H1 (cell line): ENCODE measurements around the gene GAS6. TPM values are rescaled to one million over a fixed set of nuclear protein-coding genes. Genes with fewer than 3 reads are reported as not detected.

Experiments used
- CTCF ChIA-PET: fragments of 300-600 bp; sonication (Branson Sonifier 250); formaldehyde crosslinking; loops from one replicate; lab custom pipeline; 2021; ENCODE audit not compliant: partially characterized antibody; lab: Charles Lee
- POLR2A ChIA-PET: fragments of 300-600 bp; sonication (Branson Sonifier 250); formaldehyde crosslinking; loops from one replicate; lab custom pipeline; 2021; ENCODE audit warnings: inconsistent platforms; ENCODE audit not compliant: partially characterized antibody; lab: Charles Lee
- DNase-seq, 2 experiments: peaks; one replicate each; pipeline versions ENCODE4 v3.0.0 to v3.0.0-alpha.2; 2010 to 2022; ENCODE audit warnings: low spot score in 2 of 2, low read depth in 1 of 2, mixed read lengths in 1 of 2
- FAIRE-seq: peaks from 2 replicates; lab custom pipeline; 2011; peaks lifted over from hg19 to GRCh38; lab: Jason Lieb, UNC
- H2AFZ ChIP-seq: 2 replicates; pipeline ENCODE4 v1.8.1; 2012; ENCODE audit warnings: low read length, inconsistent platforms
- H2AK5ac ChIP-seq: 2 replicates; pipeline ENCODE4 v1.6.1; 2013; ENCODE audit warnings: low read depth, low read length
- H2BK120ac ChIP-seq: replicated peaks from 2 replicates; pipeline ENCODE3; 2013; ENCODE audit warnings: low read depth, low read length, inconsistent platforms
- H2BK12ac ChIP-seq: 2 replicates; pipeline ENCODE4 v1.6.1; 2013; ENCODE audit warnings: low read depth, low read length
- H2BK15ac ChIP-seq: 2 replicates; pipeline ENCODE4 v1.6.1; 2013; ENCODE audit warnings: low read length
- H2BK20ac ChIP-seq: 2 replicates; pipeline ENCODE4 v1.6.1; 2013; ENCODE audit warnings: low read length
- H2BK5ac ChIP-seq: 2 replicates; pipeline ENCODE4 v1.6.1; 2013; ENCODE audit warnings: low read depth, low read length
- H3K14ac ChIP-seq: 2 replicates; pipeline ENCODE4 v1.6.1; 2013; ENCODE audit warnings: inconsistent platforms; ENCODE audit not compliant: insufficient read length
- H3K18ac ChIP-seq: 2 replicates; pipeline ENCODE4 v1.6.1; 2013; ENCODE audit warnings: low read length; ENCODE audit errors: extremely low read depth
- H3K23ac ChIP-seq: 2 replicates; pipeline ENCODE4 v1.6.1; 2013; ENCODE audit warnings: inconsistent platforms; ENCODE audit not compliant: insufficient read length
- H3K23me2 ChIP-seq: 2 replicates; pipeline ENCODE4 v1.6.1; 2013; ENCODE audit warnings: low read depth, low read length
- H3K27ac ChIP-seq: 2 replicates; pipeline ENCODE4 v1.6.1; 2011; ENCODE audit warnings: low read depth, low read length, inconsistent platforms
- H3K27me3 ChIP-seq, 4 experiments: replicated peaks in 1 of 4; 1 replicate in 1 of 4; 2 replicates in 3 of 4; pipeline versions ENCODE4 v1.6.1 to v1.8.1; 2011 to 2013; ENCODE audit warnings: low read length in 3 of 4, mild to moderate bottlenecking in 3 of 4, inconsistent platforms in 2 of 4, mixed read lengths in 2 of 4, moderate library complexity in 1 of 4; ENCODE audit not compliant: control insufficient read depth in 3 of 4, insufficient read depth in 3 of 4; ENCODE audit errors: extremely low read depth in 1 of 4
- H3K36me3 ChIP-seq, 4 experiments: 2 replicates each; pipeline versions ENCODE4 v1.6.1 to v1.8.1; 2011 to 2013; ENCODE audit warnings: mild to moderate bottlenecking in 4 of 4, low read length in 3 of 4, moderate library complexity in 2 of 4, control low read depth in 1 of 4, inconsistent platforms in 1 of 4; ENCODE audit not compliant: insufficient read depth in 4 of 4, control insufficient read depth in 2 of 4
- H3K4ac ChIP-seq: replicated peaks from 2 replicates; pipeline ENCODE3; 2013; ENCODE audit warnings: low read length, low read depth, mixed read lengths, inconsistent platforms; ENCODE audit not compliant: insufficient read length
- H3K4me1 ChIP-seq, 4 experiments: replicated peaks in 1 of 4; 1 replicate in 1 of 4; 2 replicates in 3 of 4; pipeline versions ENCODE4 v1.6.1 to v1.8.1; 2011 to 2013; ENCODE audit warnings: low read length in 3 of 4, inconsistent platforms in 2 of 4, mixed read lengths in 1 of 4; ENCODE audit not compliant: insufficient read depth in 4 of 4, control insufficient read depth in 3 of 4
- H3K4me2 ChIP-seq, 2 experiments: 2 replicates each; pipeline versions ENCODE4 v1.6.1 to v1.8.1; 2011 to 2013; ENCODE audit warnings: low read depth in 2 of 2, low read length in 2 of 2, control low read depth in 1 of 2, inconsistent platforms in 1 of 2, mild to moderate bottlenecking in 1 of 2; ENCODE audit not compliant: insufficient read depth in 1 of 2
- H3K4me3 ChIP-seq, 4 experiments: fragments of 200-600, 300-600 bp in 1 of 4; sonication (generic), shearing (Covaris generic), sonication (Bioruptor Twin) in 1 of 4; 2 replicates each; pipeline versions ENCODE4 v1.5.1 to v1.8.1; 2011 to 2016; ENCODE audit warnings: low read length in 4 of 4, low read depth in 3 of 4, control low read depth in 2 of 4, inconsistent platforms in 2 of 4, mild to moderate bottlenecking in 2 of 4, mixed read lengths in 1 of 4, moderate library complexity in 1 of 4; ENCODE audit not compliant: insufficient read depth in 2 of 4; ENCODE audit errors: extremely low read depth in 1 of 4
- H3K56ac ChIP-seq: replicated peaks from 2 replicates; pipeline ENCODE3; 2013; ENCODE audit warnings: low read depth, mild to moderate bottlenecking, mixed read lengths, low read length, inconsistent platforms; ENCODE audit not compliant: insufficient read length
- H3K79me1 ChIP-seq: 2 replicates; pipeline ENCODE4 v1.6.1; 2013; ENCODE audit warnings: low read depth, low read length, control low read depth
- H3K79me2 ChIP-seq, 2 experiments: 2 replicates each; pipeline versions ENCODE4 v1.6.1 to v1.8.1; 2012 to 2013; ENCODE audit warnings: low read length in 2 of 2, mild to moderate bottlenecking in 2 of 2, inconsistent platforms in 1 of 2; ENCODE audit not compliant: insufficient read depth in 2 of 2, control insufficient read depth in 1 of 2
- H3K9ac ChIP-seq, 4 experiments: replicated peaks in 1 of 4; 1 replicate in 1 of 4; 2 replicates in 3 of 4; pipeline versions ENCODE4 v1.6.1 to v1.8.1; 2011 to 2013; ENCODE audit warnings: low read depth in 3 of 4, low read length in 3 of 4, control low read depth in 2 of 4, mild to moderate bottlenecking in 2 of 4, moderate library complexity in 2 of 4, inconsistent platforms in 1 of 4; ENCODE audit errors: extremely low read depth in 1 of 4
- H3K9me3 ChIP-seq, 2 experiments: 2 replicates each; pipeline versions ENCODE4 v1.6.1 to v1.8.1; 2012 to 2013; ENCODE audit warnings: mild to moderate bottlenecking in 2 of 2, moderate library complexity in 2 of 2, control low read depth in 1 of 2, inconsistent platforms in 1 of 2, low read depth in 1 of 2, low read length in 1 of 2, mixed read lengths in 1 of 2; ENCODE audit not compliant: insufficient read depth in 2 of 2
- H4K20me1 ChIP-seq, 2 experiments: replicated peaks in 1 of 2; 2 replicates each; pipeline versions ENCODE3 to v1.8.1; 2011 to 2013; ENCODE audit warnings: inconsistent platforms in 2 of 2, low read length in 2 of 2, mild to moderate bottlenecking in 1 of 2; ENCODE audit not compliant: insufficient read depth in 2 of 2, control insufficient read depth in 1 of 2
- H4K5ac ChIP-seq: 2 replicates; pipeline ENCODE4 v1.6.1; 2013; ENCODE audit warnings: low read length, low read depth, mixed read lengths, inconsistent platforms; ENCODE audit not compliant: insufficient read length
- H4K8ac ChIP-seq: 2 replicates; pipeline ENCODE4 v1.8.0; 2013; ENCODE audit warnings: mild to moderate bottlenecking, moderate library complexity, low read length, inconsistent platforms; ENCODE audit not compliant: insufficient read depth; ENCODE audit errors: extremely low read depth
- H4K91ac ChIP-seq: replicated peaks from 2 replicates; pipeline ENCODE3; 2013; ENCODE audit warnings: low read length, mixed read lengths, inconsistent platforms; ENCODE audit not compliant: insufficient read length
- HDAC2 ChIP-seq, 2 experiments: fragments of 300-600 bp in 1 of 2; sonication (generic) in 1 of 2; IDR thresholded peaks; 2 replicates each; pipeline ENCODE4 v1.6.1; 2011 to 2012; ENCODE audit warnings: low read depth in 2 of 2, low read length in 2 of 2, mild to moderate bottlenecking in 2 of 2, moderate library complexity in 2 of 2, borderline replicate concordance in 1 of 2, inconsistent platforms in 1 of 2
- HDAC6 ChIP-seq: IDR thresholded peaks from one replicate; pipeline ENCODE4 v1.7.1; 2012; ENCODE audit warnings: low read depth, mild to moderate bottlenecking, inconsistent platforms, low read length, moderate library complexity
- RAD21 ChIP-seq, 2 experiments: IDR thresholded peaks in 1 of 2; conservative IDR thresholded peaks in 1 of 2; 2 replicates each; pipeline ENCODE4 v1.6.1; 2011; ENCODE audit warnings: low read depth in 2 of 2, low read length in 2 of 2, improper control_type of control experiment in 1 of 2, inconsistent platforms in 1 of 2, mild to moderate bottlenecking in 1 of 2, moderate library complexity in 1 of 2
- WGBS, 2 experiments: shearing (Covaris generic) in 1 of 2; methylation state at CpG; one replicate each; pipeline versions ENCODE4 v1.1.6 to v1.1.7; 2013 to 2015; ENCODE audit warnings: low lambda C conversion rate in 2 of 2, mixed read lengths in 2 of 2, inconsistent platforms in 1 of 2, low coverage in 1 of 2, missing lambda C conversion rate in 1 of 2; ENCODE audit not compliant: insufficient replicate concordance in 2 of 2, insufficient coverage in 1 of 2, insufficient read length in 1 of 2; ENCODE audit errors: extremely low coverage in 1 of 2, missing lambda C conversion rate in 1 of 2; 5-methylcytosine and 5-hydroxymethylcytosine counted together
- polyA plus RNA-seq, 7 experiments: library from polyadenylated mRNA; depleted of rRNA in 3 of 7; stranded (reverse) in 5 of 7; unstranded in 2 of 7; fragments of >200 nt in 5 of 7; fragments of 200-250 nt in 2 of 7; gene quantifications; 1 replicate in 5 of 7; 2 replicates in 1 of 7; 4 replicates in 1 of 7; pipeline versions ENCODE4 v1.2.1 to v1.2.3, GENCODE V29; 2011 to 2013; ENCODE audit warnings: missing spikeins in 2 of 7, mixed read lengths in 2 of 7
- total RNA-seq: library from RNA; stranded (reverse); fragmentation: NEBNext Ultra II Directional; extraction: Animal tissue kit (Norgen Biotek cat#: 25700); gene quantifications from 2 replicates; pipeline ENCODE4 v1.2.1, GENCODE V29; 2021
- TF ChIP-seq, protein P1 (sequence below), 3 experiments: IDR thresholded peaks; 1 replicate in 2 of 3; 2 replicates in 1 of 3; pipeline versions ENCODE4 v1.5.1 to v1.6.1; 2011; ENCODE audit warnings: low read length in 3 of 3, mild to moderate bottlenecking in 3 of 3, inconsistent platforms in 2 of 3, low read depth in 1 of 3, moderate library complexity in 1 of 3; ENCODE audit not compliant: insufficient read depth in 1 of 3; ENCODE audit errors: control extremely low read depth in 1 of 3
- TF ChIP-seq, protein P2 (sequence below): IDR thresholded peaks from 2 replicates; pipeline ENCODE4 v1.6.1; 2012; ENCODE audit warnings: inconsistent platforms

The GAS6 gene
- total and polyA plus RNA-seq, 2 of the 8 experiments (the other 6 are each of a cell fraction or from before 2014, with no cell fraction given), result 18.6 to 31.0 TPM

DNA sequence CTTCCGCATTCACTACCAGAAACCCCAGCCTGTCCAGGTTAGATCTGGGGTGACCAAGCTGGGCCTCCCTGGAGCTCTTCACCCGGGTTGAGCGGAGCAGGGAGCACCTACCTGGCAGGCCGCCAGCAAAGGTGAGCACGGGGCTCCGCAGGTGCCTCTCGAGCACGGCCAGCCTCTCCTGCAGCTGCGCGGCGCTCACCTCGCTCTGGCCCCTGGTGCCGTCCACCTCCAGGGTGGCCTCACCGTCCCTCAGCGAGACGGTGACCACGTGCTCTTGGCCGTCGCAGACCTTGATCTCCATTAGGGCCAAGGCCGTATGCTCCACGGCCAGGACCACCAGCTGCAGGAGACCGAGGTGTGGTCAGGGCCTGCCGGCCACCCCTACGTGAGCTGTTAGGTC is 42.0 kb downstream of the GAS6 start:
- ChIA-PET CTCF (interaction anchor here (0.8 to 1.9 kb wide), 4 partner anchors 18 to 125 kb away, joined by 3 to 5 read pairs (median 4); no protein-coding TSS in a partner anchor), POLR2A (interaction anchor here (0.6 kb wide), 1 partner anchor 373 kb away, joined by 3 read pairs; no protein-coding TSS in a partner anchor)
- H2BK20ac ChIP-seq, result no peak overlapping the region
- no peak overlapping the region for H3K9ac ChIP-seq
- H3K23me2 ChIP-seq, result no peaks in the 10 kb centered on the region
- H2BK120ac ChIP-seq, result no peak overlapping the region
- no peak overlapping the region for H2AFZ ChIP-seq
- no peak overlapping the region for H3K4me3 ChIP-seq
- no peak overlapping the region for H3K4ac ChIP-seq
- H3K4me1 ChIP-seq, result no peaks in the 10 kb centered on the region
- H3K27me3 ChIP-seq, result no peaks in the 10 kb centered on the region; a peak in 1 of 7 replicates
- no peak overlapping the region for H3K14ac ChIP-seq
- H2BK12ac ChIP-seq, result peak overlapping the region; percentile 50; the same call in 1 of the 2 replicates
- no peak overlapping the region for H3K27ac ChIP-seq
- H3K4me2 ChIP-seq, result no peak overlapping the region
- no peak overlapping the region for H3K56ac ChIP-seq
- H4K5ac ChIP-seq, result no peak overlapping the region
- peak overlapping the region; percentile 68; the same call in 1 of the 2 replicates for H4K8ac ChIP-seq
- H2AK5ac ChIP-seq, result no peak overlapping the region
- H3K36me3 ChIP-seq, result peaks cover 0 to 7% (median 3%) of the 10 kb centered on the region in 4 experiments; a peak in 5 of 8 replicates
- FAIRE-seq, result no peak
- TF ChIP-seq, protein P1, sequence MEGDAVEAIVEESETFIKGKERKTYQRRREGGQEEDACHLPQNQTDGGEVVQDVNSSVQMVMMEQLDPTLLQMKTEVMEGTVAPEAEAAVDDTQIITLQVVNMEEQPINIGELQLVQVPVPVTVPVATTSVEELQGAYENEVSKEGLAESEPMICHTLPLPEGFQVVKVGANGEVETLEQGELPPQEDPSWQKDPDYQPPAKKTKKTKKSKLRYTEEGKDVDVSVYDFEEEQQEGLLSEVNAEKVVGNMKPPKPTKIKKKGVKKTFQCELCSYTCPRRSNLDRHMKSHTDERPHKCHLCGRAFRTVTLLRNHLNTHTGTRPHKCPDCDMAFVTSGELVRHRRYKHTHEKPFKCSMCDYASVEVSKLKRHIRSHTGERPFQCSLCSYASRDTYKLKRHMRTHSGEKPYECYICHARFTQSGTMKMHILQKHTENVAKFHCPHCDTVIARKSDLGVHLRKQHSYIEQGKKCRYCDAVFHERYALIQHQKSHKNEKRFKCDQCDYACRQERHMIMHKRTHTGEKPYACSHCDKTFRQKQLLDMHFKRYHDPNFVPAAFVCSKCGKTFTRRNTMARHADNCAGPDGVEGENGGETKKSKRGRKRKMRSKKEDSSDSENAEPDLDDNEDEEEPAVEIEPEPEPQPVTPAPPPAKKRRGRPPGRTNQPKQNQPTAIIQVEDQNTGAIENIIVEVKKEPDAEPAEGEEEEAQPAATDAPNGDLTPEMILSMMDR (IDR thresholded peaks at IDR 0.05; ENCODE audit: control extremely low read depth in 1 of 3, insufficient read depth in 1 of 3, low read depth in 1 of 3, low read length in 3 of 3), result no peak
- TF ChIP-seq HDAC2 (IDR thresholded peaks at IDR 0.05; ENCODE audit: borderline replicate concordance in 1 of 2, low read depth in 2 of 2, low read length in 2 of 2) (no peak), HDAC6 (no peak), RAD21 (IDR thresholded peaks at IDR 0.05 in 1 of 2, conservative IDR thresholded peaks at IDR 0.05 in 1 of 2; ENCODE audit: low read depth in 2 of 2, low read length in 2 of 2) (no peak)
- TF ChIP-seq, protein P2, sequence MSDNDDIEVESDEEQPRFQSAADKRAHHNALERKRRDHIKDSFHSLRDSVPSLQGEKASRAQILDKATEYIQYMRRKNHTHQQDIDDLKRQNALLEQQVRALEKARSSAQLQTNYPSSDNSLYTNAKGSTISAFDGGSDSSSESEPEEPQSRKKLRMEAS, result no peak
- WGBS, 2 experiments, result 92% methylated on average over 24 of the region's 24 CpGs; no CpG with 5 or more reads in 1 of the 2 experiments
- H3K18ac ChIP-seq, result no peak overlapping the region
- no peaks in the 10 kb centered on the region for H4K20me1 ChIP-seq
- no peak overlapping the region for H4K91ac ChIP-seq
- H3K79me1 ChIP-seq, result no peaks in the 10 kb centered on the region
- no peak overlapping the region for H3K23ac ChIP-seq
- H2BK15ac ChIP-seq, result no peak overlapping the region
- H3K9me3 ChIP-seq, result no peaks in the 10 kb centered on the region
- no peaks in the 10 kb centered on the region for H3K79me2 ChIP-seq
- no peak for DNase-seq
- H2BK5ac ChIP-seq, result no peak overlapping the region
